ENCODE measurements around the gene SUCLG1. TPM values are rescaled to one million over a fixed set of nuclear protein-coding genes. Genes with fewer than 3 reads are reported as not detected.

SUCLG1 gene
- polyA plus RNA-seq, 1 of the 3 experiments (the other 2 are of a cell fraction): 32.7 TPM

DNA sequence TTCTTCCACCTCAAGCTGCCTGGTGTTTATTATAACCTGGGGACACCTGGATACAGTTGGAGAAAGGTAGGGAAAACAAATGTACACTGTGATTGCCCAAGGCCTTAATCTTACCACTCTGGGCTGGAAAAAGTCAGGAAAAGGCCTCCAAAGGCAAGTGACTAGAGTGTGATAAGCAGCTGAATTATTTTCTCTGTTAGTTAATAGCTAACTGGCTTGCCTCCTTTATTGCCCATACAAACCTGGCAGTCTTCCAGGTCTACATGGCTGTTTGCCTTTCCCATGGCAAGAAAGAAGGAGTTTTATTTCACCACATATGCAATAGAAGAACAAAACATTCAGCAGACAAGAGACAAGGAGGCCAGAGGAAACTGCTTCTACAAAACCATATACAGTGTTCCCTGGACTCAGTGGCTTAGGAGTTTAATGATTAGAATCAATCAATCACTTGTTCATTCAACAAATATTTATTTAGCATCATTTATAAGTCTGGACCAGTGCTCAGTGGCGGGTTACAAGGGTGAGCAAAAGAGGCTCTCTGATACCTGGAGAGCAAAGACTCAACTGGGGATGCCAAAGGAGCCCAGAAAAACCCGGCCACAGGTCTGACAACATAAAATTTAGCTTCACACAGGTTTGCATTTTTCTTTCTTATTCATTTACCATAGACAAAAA is 27.5 kb upstream of the SUCLG1 start:
- H3K9me3 ChIP-seq: no peaks in the 10 kb centered on the region
- H3K79me2 ChIP-seq (ENCODE audit: insufficient read depth): no peaks in the 10 kb centered on the region
- H3K27ac ChIP-seq (ENCODE audit: low read depth in 2 of 2, low read length in 1 of 2): no peak overlapping the region
- no peak overlapping the region for H3K9ac ChIP-seq
- no peaks in the 10 kb centered on the region for H3F3A ChIP-seq (replicated peaks; ENCODE audit: insufficient read depth)
- H2AFZ ChIP-seq (ENCODE audit: low read depth): no peak overlapping the region
- ChIA-PET POLR2A (no interaction called here), CTCF (no interaction called here)
- H4K20me1 ChIP-seq (ENCODE audit: insufficient read depth): no peaks in the 10 kb centered on the region
- H3K4me3 ChIP-seq (ENCODE audit: low read depth in 2 of 2, low read length in 1 of 2): no peak overlapping the region
- no peaks in the 10 kb centered on the region for H3K27me3 ChIP-seq (ENCODE audit: insufficient read depth)
- H3K36me3 ChIP-seq (replicated peaks in 1 of 2; ENCODE audit: control insufficient read depth in 1 of 2, insufficient read depth in 2 of 2, low read length in 1 of 2): no peaks in the 10 kb centered on the region
- H3K9me2 ChIP-seq: no peaks in the 10 kb centered on the region
- 69% methylated on average over 2 of the region's 2 CpGs for WGBS (ENCODE audit: low lambda C conversion rate)
- no peak overlapping the region for H3K4me2 ChIP-seq
- TF ChIP-seq YY1 (IDR thresholded peaks at IDR 0.05; ENCODE audit: low read depth): no peak
- no peak for TF ChIP-seq TAF1 (IDR thresholded peaks at IDR 0.05; ENCODE audit: borderline replicate concordance, low read depth, low read length)
- TF ChIP-seq, protein P1, sequence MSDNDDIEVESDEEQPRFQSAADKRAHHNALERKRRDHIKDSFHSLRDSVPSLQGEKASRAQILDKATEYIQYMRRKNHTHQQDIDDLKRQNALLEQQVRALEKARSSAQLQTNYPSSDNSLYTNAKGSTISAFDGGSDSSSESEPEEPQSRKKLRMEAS (IDR thresholded peaks at IDR 0.05; ENCODE audit: low read depth): no peak
- TF ChIP-seq SIN3A (IDR thresholded peaks at IDR 0.05; ENCODE audit: borderline replicate concordance, low read depth, low read length): no peak
- TF ChIP-seq MEF2A (IDR thresholded peaks at IDR 0.05; ENCODE audit: borderline replicate concordance, low read depth): no peak
- TF ChIP-seq, protein P2, sequence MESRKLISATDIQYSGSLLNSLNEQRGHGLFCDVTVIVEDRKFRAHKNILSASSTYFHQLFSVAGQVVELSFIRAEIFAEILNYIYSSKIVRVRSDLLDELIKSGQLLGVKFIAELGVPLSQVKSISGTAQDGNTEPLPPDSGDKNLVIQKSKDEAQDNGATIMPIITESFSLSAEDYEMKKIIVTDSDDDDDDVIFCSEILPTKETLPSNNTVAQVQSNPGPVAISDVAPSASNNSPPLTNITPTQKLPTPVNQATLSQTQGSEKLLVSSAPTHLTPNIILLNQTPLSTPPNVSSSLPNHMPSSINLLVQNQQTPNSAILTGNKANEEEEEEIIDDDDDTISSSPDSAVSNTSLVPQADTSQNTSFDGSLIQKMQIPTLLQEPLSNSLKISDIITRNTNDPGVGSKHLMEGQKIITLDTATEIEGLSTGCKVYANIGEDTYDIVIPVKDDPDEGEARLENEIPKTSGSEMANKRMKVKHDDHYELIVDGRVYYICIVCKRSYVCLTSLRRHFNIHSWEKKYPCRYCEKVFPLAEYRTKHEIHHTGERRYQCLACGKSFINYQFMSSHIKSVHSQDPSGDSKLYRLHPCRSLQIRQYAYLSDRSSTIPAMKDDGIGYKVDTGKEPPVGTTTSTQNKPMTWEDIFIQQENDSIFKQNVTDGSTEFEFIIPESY (IDR thresholded peaks at IDR 0.05; ENCODE audit: borderline replicate concordance, low read depth): no peak
- TF ChIP-seq, protein P3, sequence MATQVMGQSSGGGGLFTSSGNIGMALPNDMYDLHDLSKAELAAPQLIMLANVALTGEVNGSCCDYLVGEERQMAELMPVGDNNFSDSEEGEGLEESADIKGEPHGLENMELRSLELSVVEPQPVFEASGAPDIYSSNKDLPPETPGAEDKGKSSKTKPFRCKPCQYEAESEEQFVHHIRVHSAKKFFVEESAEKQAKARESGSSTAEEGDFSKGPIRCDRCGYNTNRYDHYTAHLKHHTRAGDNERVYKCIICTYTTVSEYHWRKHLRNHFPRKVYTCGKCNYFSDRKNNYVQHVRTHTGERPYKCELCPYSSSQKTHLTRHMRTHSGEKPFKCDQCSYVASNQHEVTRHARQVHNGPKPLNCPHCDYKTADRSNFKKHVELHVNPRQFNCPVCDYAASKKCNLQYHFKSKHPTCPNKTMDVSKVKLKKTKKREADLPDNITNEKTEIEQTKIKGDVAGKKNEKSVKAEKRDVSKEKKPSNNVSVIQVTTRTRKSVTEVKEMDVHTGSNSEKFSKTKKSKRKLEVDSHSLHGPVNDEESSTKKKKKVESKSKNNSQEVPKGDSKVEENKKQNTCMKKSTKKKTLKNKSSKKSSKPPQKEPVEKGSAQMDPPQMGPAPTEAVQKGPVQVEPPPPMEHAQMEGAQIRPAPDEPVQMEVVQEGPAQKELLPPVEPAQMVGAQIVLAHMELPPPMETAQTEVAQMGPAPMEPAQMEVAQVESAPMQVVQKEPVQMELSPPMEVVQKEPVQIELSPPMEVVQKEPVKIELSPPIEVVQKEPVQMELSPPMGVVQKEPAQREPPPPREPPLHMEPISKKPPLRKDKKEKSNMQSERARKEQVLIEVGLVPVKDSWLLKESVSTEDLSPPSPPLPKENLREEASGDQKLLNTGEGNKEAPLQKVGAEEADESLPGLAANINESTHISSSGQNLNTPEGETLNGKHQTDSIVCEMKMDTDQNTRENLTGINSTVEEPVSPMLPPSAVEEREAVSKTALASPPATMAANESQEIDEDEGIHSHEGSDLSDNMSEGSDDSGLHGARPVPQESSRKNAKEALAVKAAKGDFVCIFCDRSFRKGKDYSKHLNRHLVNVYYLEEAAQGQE (IDR thresholded peaks at IDR 0.05; ENCODE audit: low read depth, low read length): no peak
- TF ChIP-seq, protein P4, sequence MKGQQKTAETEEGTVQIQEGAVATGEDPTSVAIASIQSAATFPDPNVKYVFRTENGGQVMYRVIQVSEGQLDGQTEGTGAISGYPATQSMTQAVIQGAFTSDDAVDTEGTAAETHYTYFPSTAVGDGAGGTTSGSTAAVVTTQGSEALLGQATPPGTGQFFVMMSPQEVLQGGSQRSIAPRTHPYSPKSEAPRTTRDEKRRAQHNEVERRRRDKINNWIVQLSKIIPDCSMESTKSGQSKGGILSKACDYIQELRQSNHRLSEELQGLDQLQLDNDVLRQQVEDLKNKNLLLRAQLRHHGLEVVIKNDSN (IDR thresholded peaks at IDR 0.05; ENCODE audit: borderline replicate concordance, low read depth): no peak
- TF ChIP-seq SMC3 (IDR thresholded peaks at IDR 0.05; ENCODE audit: low read depth, low read length): no peak
- TF ChIP-seq POLR2AphosphoS5 (IDR thresholded peaks at IDR 0.05; ENCODE audit: low read depth, low read length): no peak
- no peaks in the 10 kb centered on the region for H3K4me1 ChIP-seq (ENCODE audit: control insufficient read depth in 1 of 2, insufficient read depth in 2 of 2, low read depth in 1 of 2, low read length in 1 of 2)
- no peak for DNase-seq

All from SK-N-SH (cell line).